HepG2 (cell line): ENCODE results near the gene CDC42EP1. TPM values are rescaled to one million over a fixed set of nuclear protein-coding genes. Genes with fewer than 3 reads are reported as not detected.

Source experiments
- ATAC-seq: fragments of 200-7000 bp; cut with Tn5 transposase; 3 replicates; pipeline ENCODE4 v1.9.1; 2020; ENCODE audit warnings: mild to moderate bottlenecking, moderate library complexity
- BruUV-seq: library from RNA; stranded (reverse); fragments of 400-500 nt; replicated peaks from 2 replicates; lab custom pipeline; 2021; lab: Mats Ljungman, UMichigan
- CTCF ChIA-PET: fragments of 300-600 bp; formaldehyde crosslinking; extraction: SDS; loops from one replicate; lab custom pipeline; 2021; ENCODE audit warnings: low total read pairs, inconsistent platforms, low intra/inter-chr PET ratio; lab: Yijun Ruan, JAX
- POLR2A ChIA-PET: fragments of 350-600 bp; sonication (Branson Sonifier 250); formaldehyde crosslinking; loops from one replicate; lab custom pipeline; 2020; ENCODE audit warnings: antibody characterized with exemption, inconsistent platforms; lab: Yijun Ruan, JAX
- DNase-seq: peaks from one replicate; pipeline ENCODE4 v3.0.0-alpha.2; 2015; ENCODE audit warnings: low spot score
- FAIRE-seq: peaks from 3 replicates; lab custom pipeline; 2011; peaks lifted over from hg19 to GRCh38; lab: Jason Lieb, UNC
- H2AFZ ChIP-seq: one replicate; pipeline ENCODE4 v1.6.1; 2011; ENCODE audit warnings: low read length, inconsistent platforms
- H3K27ac ChIP-seq: fragments of 300-600 bp; 3 replicates; pipeline ENCODE4 v1.8.0; 2011; ENCODE audit warnings: mixed run types, mild to moderate bottlenecking, mixed read lengths, low read length, inconsistent platforms; ENCODE audit not compliant: insufficient read depth; ENCODE audit errors: extremely low read length
- H3K27me3 ChIP-seq, 2 experiments: fragments of 200-600 bp in 1 of 2; 2 replicates in 1 of 2; 3 replicates in 1 of 2; pipeline versions ENCODE4 v1.6.0 to v1.8.0; 2011; ENCODE audit warnings: low read length in 2 of 2, mild to moderate bottlenecking in 2 of 2, moderate library complexity in 2 of 2, inconsistent platforms in 1 of 2; ENCODE audit not compliant: insufficient read depth in 2 of 2, control insufficient read depth in 1 of 2
- H3K36me3 ChIP-seq, 2 experiments: fragments of 200-600 bp in 1 of 2; replicated peaks in 1 of 2; 2 replicates in 1 of 2; 3 replicates in 1 of 2; pipeline versions ENCODE4 v1.5.1 to v1.8.0; 2011; ENCODE audit warnings: low read length in 2 of 2, inconsistent platforms in 1 of 2; ENCODE audit not compliant: insufficient read depth in 2 of 2, control insufficient read depth in 1 of 2
- H3K4me1 ChIP-seq: 2 replicates; pipeline ENCODE4 v1.5.1; 2012; ENCODE audit warnings: low read length, inconsistent platforms; ENCODE audit not compliant: insufficient read depth
- H3K4me2 ChIP-seq: 2 replicates; pipeline ENCODE4 v1.6.0; 2011; ENCODE audit warnings: low read depth, low read length, inconsistent platforms
- H3K4me3 ChIP-seq, 3 experiments: fragments of 200-600 bp in 1 of 3; sonication (generic), shearing (Covaris generic) in 1 of 3; replicated peaks in 1 of 3; 2 replicates each; pipeline ENCODE4 v1.5.1; 2011 to 2016; ENCODE audit warnings: low read length in 3 of 3, inconsistent platforms in 2 of 3, low read depth in 2 of 3, mild to moderate bottlenecking in 2 of 3, control low read depth in 1 of 3, mixed read lengths in 1 of 3; ENCODE audit not compliant: insufficient read depth in 1 of 3
- H3K79me2 ChIP-seq: one replicate; pipeline ENCODE4 v1.6.1; 2011; ENCODE audit warnings: low read length, inconsistent platforms; ENCODE audit not compliant: insufficient read depth
- H3K9ac ChIP-seq: 2 replicates; pipeline ENCODE4 v1.6.0; 2011; ENCODE audit warnings: mild to moderate bottlenecking, low read depth, low read length, inconsistent platforms; ENCODE audit not compliant: insufficient read depth
- H3K9me3 ChIP-seq: 2 replicates; pipeline ENCODE4 v1.5.1; 2012; ENCODE audit warnings: mild to moderate bottlenecking, low read length
- H4K20me1 ChIP-seq: 2 replicates; pipeline ENCODE4 v1.6.0; 2011; ENCODE audit warnings: inconsistent platforms, mild to moderate bottlenecking, low read length, moderate library complexity; ENCODE audit not compliant: insufficient read depth
- ADNP ChIP-seq: sonication (generic); formaldehyde crosslinking; IDR thresholded peaks from 2 replicates; pipeline ENCODE4 v1.4.0; 2020; ENCODE audit warnings: missing genetic modification reagents
- AGO1 ChIP-seq: fragments of 200-400 bp; formaldehyde crosslinking; IDR thresholded peaks from 2 replicates; pipeline ENCODE4 v1.6.1; 2017; ENCODE audit warnings: mild to moderate bottlenecking, low read depth, low read length, moderate library complexity; ENCODE audit not compliant: poor library complexity, severe bottlenecking
- IKZF5 ChIP-seq: IDR thresholded peaks from 2 replicates; pipeline ENCODE4 v1.6.1; 2018; ENCODE audit warnings: missing genetic modification reagents, mild to moderate bottlenecking, missing compliant biosample characterization
- KAT2B ChIP-seq: fragments of 150-350 bp; IDR thresholded peaks from 2 replicates; pipeline ENCODE4 v1.6.1; 2014; ENCODE audit warnings: low read depth, low read length, borderline replicate concordance
- NPAS2 ChIP-seq: sonication (generic); formaldehyde crosslinking; IDR thresholded peaks from 2 replicates; pipeline ENCODE4 v1.8.0; 2022; ENCODE audit warnings: mild to moderate bottlenecking, missing genetic modification reagents, borderline replicate concordance
- REPIN1 ChIP-seq: sonication (generic); formaldehyde crosslinking; IDR thresholded peaks from 2 replicates; pipeline ENCODE4 v1.8.0; 2022; ENCODE audit warnings: missing genetic modification reagents, low read depth, mild to moderate bottlenecking, borderline replicate concordance
- RORA ChIP-seq: sonication (generic); formaldehyde crosslinking; IDR thresholded peaks from 2 replicates; pipeline ENCODE4 v1.5.0; 2020; ENCODE audit warnings: mild to moderate bottlenecking, missing genetic modification reagents, moderate library complexity
- ZMYM3 ChIP-seq: sonication (generic); formaldehyde crosslinking; IDR thresholded peaks from 2 replicates; pipeline ENCODE4 v1.5.1; 2020; ENCODE audit warnings: mild to moderate bottlenecking, missing genetic modification reagents
- ZNF234 ChIP-seq: sonication (generic); formaldehyde crosslinking; conservative IDR thresholded peaks from 2 replicates; pipeline ENCODE4 v1.5.1; 2020; ENCODE audit warnings: mild to moderate bottlenecking, missing genetic modification reagents
- ZNF629 ChIP-seq: sonication (generic); formaldehyde crosslinking; conservative IDR thresholded peaks from 2 replicates; pipeline ENCODE4 v1.5.0; 2020; ENCODE audit warnings: missing genetic modification reagents
- WGBS: methylation state at CpG from one replicate; pipeline ENCODE4 v1.1.6; 2017; ENCODE audit warnings: low lambda C conversion rate; 5-methylcytosine and 5-hydroxymethylcytosine counted together
- in situ Hi-C: cut with HindIII; loops from 2 replicates; pipeline ENCODE4 v1.10.0; 2017; ENCODE audit warnings: low pct_unique_long_range_greater_than_20kb; ENCODE audit not compliant: extremely low pct_ligation_motif_present
- intact Hi-C: fragments of 100-400 bp; cut with micrococcal nuclease; formaldehyde crosslinking; loops from one replicate; pipeline ENCODE4 v1.10.0; 2022; ENCODE audit not compliant: unreplicated experiment
- polyA plus RNA-seq, 8 experiments: library from polyadenylated mRNA; depleted of rRNA in 3 of 8; stranded (reverse) in 7 of 8; unstranded in 1 of 8; fragments of >200 nt; fragmentation: Illumina TruSeq in 4 of 8; extraction: Trizol in 4 of 8; gene quantifications; 2 replicates each; pipeline versions ENCODE4 v1.2.1 to v1.2.3, GENCODE V29; 2011 to 2016; ENCODE audit warnings: low read depth in 4 of 8, missing spikeins in 1 of 8, mixed read lengths in 1 of 8; ENCODE audit not compliant: insufficient read depth in 1 of 8
- total RNA-seq, 5 experiments: library from RNA; depleted of rRNA; stranded (reverse); fragments of >200 nt; fragmentation: Illumina TruSeq; extraction: Trizol; gene quantifications; 2 replicates each; pipeline ENCODE4 v1.2.3, GENCODE V29; 2016; ENCODE audit warnings: low read depth in 1 of 5
- TF ChIP-seq, protein P1 (sequence below): sonication (generic); formaldehyde crosslinking; IDR thresholded peaks from 2 replicates; pipeline ENCODE4 v1.9.0; 2021; ENCODE audit warnings: mild to moderate bottlenecking, missing genetic modification reagents

Gene CDC42EP1
- total and polyA plus RNA-seq, 2 of the 13 experiments (the other 11 are each of a cell fraction or from before 2014, with no cell fraction given) = 17.1 to 29.5 TPM

DNA sequence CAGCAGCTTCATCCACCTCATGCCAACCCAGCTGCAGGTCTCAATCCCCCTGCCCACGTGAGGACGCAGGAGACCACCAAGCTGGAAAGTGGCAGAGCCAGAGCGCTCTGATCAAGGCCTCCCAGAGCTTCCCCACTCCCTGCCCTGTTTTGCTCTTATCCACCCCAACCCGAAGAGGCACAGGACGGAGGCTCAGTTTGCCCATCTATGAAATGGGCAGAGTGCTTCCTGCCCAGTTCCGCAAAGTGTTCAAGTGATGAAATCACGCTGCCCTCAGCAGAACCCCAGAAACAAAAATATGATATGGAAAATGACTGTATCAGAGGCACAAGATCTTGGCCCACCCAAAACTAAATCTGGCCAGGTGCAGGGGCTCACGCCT, 11.7 kb downstream of the CDC42EP1 start:
- BruUV-seq = no TSS peak
- H3K4me3 ChIP-seq = no peak overlapping the region
- peaks cover 14% of the 10 kb centered on the region; the same call in 1 of the 2 replicates for H4K20me1 ChIP-seq
- no peak overlapping the region for H3K4me2 ChIP-seq
- peaks cover 68% of the 10 kb centered on the region for H3K4me1 ChIP-seq
- H3K36me3 ChIP-seq = peaks cover 3 to 12% of the 10 kb centered on the region in 2 experiments
- peaks cover 2% of the 10 kb centered on the region for H3K79me2 ChIP-seq
- 97% methylated on average over 8 of the region's 8 CpGs for WGBS
- FAIRE-seq (no peak), DNase-seq (no peak), ATAC-seq (no peak)
- TF ChIP-seq ZMYM3 (CRISPR knock-in tag) (peak; percentile 79), ADNP (CRISPR knock-in tag) (peak; percentile 55; the same call in 1 of the 2 replicates), AGO1 (peak; percentile 12), ZNF629 (CRISPR knock-in tag) (peak; percentile 96), ZNF234 (CRISPR knock-in tag) (no peak), REPIN1 (CRISPR knock-in tag) (no peak), RORA (CRISPR knock-in tag) (no peak), NPAS2 (CRISPR knock-in tag) (no peak), IKZF5 (CRISPR knock-in tag) (no peak), KAT2B (no peak)
- TF ChIP-seq, protein P1, sequence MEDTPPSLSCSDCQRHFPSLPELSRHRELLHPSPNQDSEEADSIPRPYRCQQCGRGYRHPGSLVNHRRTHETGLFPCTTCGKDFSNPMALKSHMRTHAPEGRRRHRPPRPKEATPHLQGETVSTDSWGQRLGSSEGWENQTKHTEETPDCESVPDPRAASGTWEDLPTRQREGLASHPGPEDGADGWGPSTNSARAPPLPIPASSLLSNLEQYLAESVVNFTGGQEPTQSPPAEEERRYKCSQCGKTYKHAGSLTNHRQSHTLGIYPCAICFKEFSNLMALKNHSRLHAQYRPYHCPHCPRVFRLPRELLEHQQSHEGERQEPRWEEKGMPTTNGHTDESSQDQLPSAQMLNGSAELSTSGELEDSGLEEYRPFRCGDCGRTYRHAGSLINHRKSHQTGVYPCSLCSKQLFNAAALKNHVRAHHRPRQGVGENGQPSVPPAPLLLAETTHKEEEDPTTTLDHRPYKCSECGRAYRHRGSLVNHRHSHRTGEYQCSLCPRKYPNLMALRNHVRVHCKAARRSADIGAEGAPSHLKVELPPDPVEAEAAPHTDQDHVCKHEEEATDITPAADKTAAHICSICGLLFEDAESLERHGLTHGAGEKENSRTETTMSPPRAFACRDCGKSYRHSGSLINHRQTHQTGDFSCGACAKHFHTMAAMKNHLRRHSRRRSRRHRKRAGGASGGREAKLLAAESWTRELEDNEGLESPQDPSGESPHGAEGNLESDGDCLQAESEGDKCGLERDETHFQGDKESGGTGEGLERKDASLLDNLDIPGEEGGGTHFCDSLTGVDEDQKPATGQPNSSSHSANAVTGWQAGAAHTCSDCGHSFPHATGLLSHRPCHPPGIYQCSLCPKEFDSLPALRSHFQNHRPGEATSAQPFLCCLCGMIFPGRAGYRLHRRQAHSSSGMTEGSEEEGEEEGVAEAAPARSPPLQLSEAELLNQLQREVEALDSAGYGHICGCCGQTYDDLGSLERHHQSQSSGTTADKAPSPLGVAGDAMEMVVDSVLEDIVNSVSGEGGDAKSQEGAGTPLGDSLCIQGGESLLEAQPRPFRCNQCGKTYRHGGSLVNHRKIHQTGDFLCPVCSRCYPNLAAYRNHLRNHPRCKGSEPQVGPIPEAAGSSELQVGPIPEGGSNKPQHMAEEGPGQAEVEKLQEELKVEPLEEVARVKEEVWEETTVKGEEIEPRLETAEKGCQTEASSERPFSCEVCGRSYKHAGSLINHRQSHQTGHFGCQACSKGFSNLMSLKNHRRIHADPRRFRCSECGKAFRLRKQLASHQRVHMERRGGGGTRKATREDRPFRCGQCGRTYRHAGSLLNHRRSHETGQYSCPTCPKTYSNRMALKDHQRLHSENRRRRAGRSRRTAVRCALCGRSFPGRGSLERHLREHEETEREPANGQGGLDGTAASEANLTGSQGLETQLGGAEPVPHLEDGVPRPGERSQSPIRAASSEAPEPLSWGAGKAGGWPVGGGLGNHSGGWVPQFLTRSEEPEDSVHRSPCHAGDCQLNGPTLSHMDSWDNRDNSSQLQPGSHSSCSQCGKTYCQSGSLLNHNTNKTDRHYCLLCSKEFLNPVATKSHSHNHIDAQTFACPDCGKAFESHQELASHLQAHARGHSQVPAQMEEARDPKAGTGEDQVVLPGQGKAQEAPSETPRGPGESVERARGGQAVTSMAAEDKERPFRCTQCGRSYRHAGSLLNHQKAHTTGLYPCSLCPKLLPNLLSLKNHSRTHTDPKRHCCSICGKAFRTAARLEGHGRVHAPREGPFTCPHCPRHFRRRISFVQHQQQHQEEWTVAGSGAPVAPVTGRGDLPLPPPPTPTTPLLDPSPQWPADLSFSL (CRISPR knock-in tag) = no peak
- no peak overlapping the region for H2AFZ ChIP-seq
- no peaks in the 10 kb centered on the region for H3K27me3 ChIP-seq
- no peak overlapping the region for H3K27ac ChIP-seq
- no peak overlapping the region for H3K9ac ChIP-seq
- ChIA-PET POLR2A (interaction anchor here (2.4 to 8.9 kb wide), 4 partner anchors 9 to 36 kb away, joined by 5 to 120 read pairs (median 72); partner anchors contain the start of genes GGA1 and LGALS2), CTCF (interaction anchor here (1.8 kb wide), 1 partner anchor 33 kb away, joined by 4 read pairs; no protein-coding TSS in a partner anchor)
- H3K9me3 ChIP-seq = no peaks in the 10 kb centered on the region
- in situ Hi-C loops = loop anchor here (5.0 kb wide), 1 partner anchor 35 kb away; no protein-coding TSS in a partner anchor
- intact Hi-C loops = no loop called here
